Mucosa of descending colon (tissue), 3 donors: ENCODE measurements around the gene CIAO3. TPM values are rescaled to one million over a fixed set of nuclear protein-coding genes. Genes with fewer than 3 reads are reported as not detected.
"Not testable (repeated sequence)": the region's sequence is repeated elsewhere in the genome, so short reads cannot be mapped to it uniquely, and the experiment has no call there.

Experiments used
- ATAC-seq: fragments of 200-7000 bp; cut with Tn5 transposase; one replicate; pipeline ENCODE4 v1.9.1; 2020; ENCODE audit warnings: mild to moderate bottlenecking, moderate library complexity
- DNase-seq, 3 donors: peaks; one replicate each; pipeline ENCODE4 v3.0.0-alpha.2; 2020
- H3K36me3 ChIP-seq: fragments of 200-600 bp; one replicate; pipeline ENCODE4 v1.8.0; 2021; ENCODE audit warnings: low read depth, mild to moderate bottlenecking
- H3K4me1 ChIP-seq: fragments of 200-600 bp; one replicate; pipeline ENCODE4 v1.8.0; 2021; ENCODE audit warnings: low read depth, mild to moderate bottlenecking
- H3K4me3 ChIP-seq: fragments of 200-600 bp; one replicate; pipeline ENCODE4 v1.8.0; 2021; ENCODE audit warnings: mild to moderate bottlenecking
- H3K9me3 ChIP-seq: fragments of 200-600 bp; one replicate; pipeline ENCODE4 v1.8.0; 2021; ENCODE audit warnings: mild to moderate bottlenecking
- intact Hi-C, 2 donors: fragments of 100-400 bp; cut with DNase I in 1 of 2; cut with micrococcal nuclease in 1 of 2; formaldehyde crosslinking; loops; one replicate each; pipeline versions ENCODE4 v1.11.0 to v1.11.1; 2022; cut with DNase I, micrococcal nuclease
- total RNA-seq, 3 donors: library from RNA; stranded (reverse); fragmentation: NEBNext Ultra II Directional in 2 of 3; extraction: Animal tissue kit (Norgen Biotek cat#: 25700) in 2 of 3; gene quantifications; one replicate each; pipeline versions ENCODE4 v1.2.1 to v1.2.4, GENCODE V29; 2021 to 2023
- TF ChIP-seq, protein P1 (sequence below): fragments of 200-600 bp; IDR thresholded peaks from one replicate; pipeline ENCODE4 v1.8.0; 2022; ENCODE audit warnings: antibody characterized with exemption, mild to moderate bottlenecking
- donor health status: DM: no; HTN: no; CAD: no; lungs with moderate emphysema.
- donor health status: DM: no; HTN: no; CAD: no.
- donor health status: DM: no; HTN: yes; CAD: no.

The CIAO3 gene
- total RNA-seq, 3 donors from 2014 or later = 37.7 to 48.7 (median 47.6) TPM

GRCh38 chr16:746637-747036 lies 5.8 kb upstream of the CIAO3 start:
- ATAC-seq (no peak), DNase-seq (no peak)
- TF ChIP-seq, protein P1, sequence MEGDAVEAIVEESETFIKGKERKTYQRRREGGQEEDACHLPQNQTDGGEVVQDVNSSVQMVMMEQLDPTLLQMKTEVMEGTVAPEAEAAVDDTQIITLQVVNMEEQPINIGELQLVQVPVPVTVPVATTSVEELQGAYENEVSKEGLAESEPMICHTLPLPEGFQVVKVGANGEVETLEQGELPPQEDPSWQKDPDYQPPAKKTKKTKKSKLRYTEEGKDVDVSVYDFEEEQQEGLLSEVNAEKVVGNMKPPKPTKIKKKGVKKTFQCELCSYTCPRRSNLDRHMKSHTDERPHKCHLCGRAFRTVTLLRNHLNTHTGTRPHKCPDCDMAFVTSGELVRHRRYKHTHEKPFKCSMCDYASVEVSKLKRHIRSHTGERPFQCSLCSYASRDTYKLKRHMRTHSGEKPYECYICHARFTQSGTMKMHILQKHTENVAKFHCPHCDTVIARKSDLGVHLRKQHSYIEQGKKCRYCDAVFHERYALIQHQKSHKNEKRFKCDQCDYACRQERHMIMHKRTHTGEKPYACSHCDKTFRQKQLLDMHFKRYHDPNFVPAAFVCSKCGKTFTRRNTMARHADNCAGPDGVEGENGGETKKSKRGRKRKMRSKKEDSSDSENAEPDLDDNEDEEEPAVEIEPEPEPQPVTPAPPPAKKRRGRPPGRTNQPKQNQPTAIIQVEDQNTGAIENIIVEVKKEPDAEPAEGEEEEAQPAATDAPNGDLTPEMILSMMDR = no peak
- Histone ChIP-seq H3K4me1 (no peaks in the 10 kb centered on the region), H3K9me3 (no peaks in the 10 kb centered on the region), H3K4me3 (no peak overlapping the region), H3K36me3 (no peaks in the 10 kb centered on the region)
- intact Hi-C loops = no loop called here

GRCh38 chr16:745739-746138 lies 4.9 kb upstream of the CIAO3 start:
- H3K4me1 ChIP-seq = peaks cover 2% of the 10 kb centered on the region
- DNase-seq (peak; percentile 41 to 64 (median 49)), ATAC-seq (no peak)
- no peak overlapping the region for H3K4me3 ChIP-seq
- no peaks in the 10 kb centered on the region for H3K9me3 ChIP-seq
- intact Hi-C loops = no loop called here
- TF ChIP-seq, protein P1 = no peak
- H3K36me3 ChIP-seq = no peaks in the 10 kb centered on the region

DNA sequence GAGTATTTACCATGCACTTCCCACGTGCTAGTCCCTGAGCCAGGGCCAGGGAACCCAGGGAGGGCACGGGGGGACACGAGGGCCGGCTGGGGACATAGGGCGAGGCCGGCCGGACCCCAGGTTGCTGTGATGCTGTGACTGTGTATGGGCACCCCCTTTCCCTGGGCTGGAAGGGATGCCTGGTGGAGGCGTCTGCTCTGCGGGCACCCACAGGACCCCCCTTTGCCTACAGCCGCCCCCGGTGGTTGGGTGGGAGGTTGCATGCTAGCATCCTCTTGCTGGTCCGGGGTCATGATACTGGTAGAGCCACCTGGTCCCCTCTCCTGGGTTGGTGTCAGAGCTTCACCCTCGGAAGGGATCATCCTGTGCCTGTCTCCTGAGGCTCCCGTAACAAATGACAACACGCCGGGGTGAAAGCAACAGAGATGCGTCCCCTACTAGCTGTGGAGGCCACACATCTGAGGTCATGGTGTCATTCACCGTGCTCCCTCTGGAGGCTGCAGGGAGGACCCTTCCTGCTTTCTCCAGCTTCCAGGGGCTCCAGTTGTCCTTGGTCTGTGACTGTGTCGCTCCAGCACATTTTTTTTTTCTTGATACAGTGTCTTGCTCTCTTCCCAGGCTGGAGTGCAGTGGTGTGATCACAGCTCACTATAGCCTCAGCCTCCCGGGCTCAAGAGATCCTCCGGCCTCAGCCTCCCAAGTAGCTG lies 3.1 kb upstream of the CIAO3 start:
- H3K4me1 ChIP-seq = peaks cover 13% of the 10 kb centered on the region
- H3K36me3 ChIP-seq = no peaks in the 10 kb centered on the region
- no peak overlapping the region for H3K4me3 ChIP-seq
- no peak for ATAC-seq
- TF ChIP-seq, protein P1 = no peak
- no peaks in the 10 kb centered on the region for H3K9me3 ChIP-seq
- no peak for DNase-seq
- intact Hi-C loops = no loop called here

DNA sequence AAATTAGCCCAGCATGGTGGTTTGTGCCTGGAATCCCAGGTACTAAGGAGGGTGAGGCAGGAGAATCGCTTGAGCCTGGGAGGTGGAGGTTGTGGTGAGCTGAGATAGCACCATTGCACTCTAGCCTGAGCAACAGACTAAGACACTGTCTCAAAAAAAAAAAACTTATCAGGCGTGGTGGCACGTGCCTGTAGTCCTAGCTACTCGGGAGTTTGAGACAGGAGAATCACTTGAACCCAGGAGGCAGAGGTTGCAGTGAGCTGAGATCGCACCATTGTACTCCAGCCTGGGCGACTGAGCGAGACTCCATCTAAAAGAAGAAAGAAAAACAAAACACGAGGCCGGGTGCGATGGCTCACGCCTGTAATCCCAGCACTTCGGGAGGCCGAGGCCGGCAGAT lies 2.1 kb upstream of the CIAO3 start:
- DNase-seq, H3K36me3 ChIP-seq, H3K4me3 ChIP-seq, ATAC-seq, H3K9me3 ChIP-seq, intact Hi-C loops: not testable (repeated sequence)
- peaks cover 15% of the 10 kb centered on the region for H3K4me1 ChIP-seq

GRCh38 chr16:741986-742629 lies 1.3 kb upstream of the CIAO3 start:
- H3K9me3 ChIP-seq = no peaks in the 10 kb centered on the region
- DNase-seq (no peak), ATAC-seq (no peak)
- no peaks in the 10 kb centered on the region for H3K36me3 ChIP-seq
- no peak overlapping the region for H3K4me3 ChIP-seq
- intact Hi-C loops = no loop called here
- TF ChIP-seq, protein P1 = no peak
- H3K4me1 ChIP-seq = peaks cover 20% of the 10 kb centered on the region

DNA sequence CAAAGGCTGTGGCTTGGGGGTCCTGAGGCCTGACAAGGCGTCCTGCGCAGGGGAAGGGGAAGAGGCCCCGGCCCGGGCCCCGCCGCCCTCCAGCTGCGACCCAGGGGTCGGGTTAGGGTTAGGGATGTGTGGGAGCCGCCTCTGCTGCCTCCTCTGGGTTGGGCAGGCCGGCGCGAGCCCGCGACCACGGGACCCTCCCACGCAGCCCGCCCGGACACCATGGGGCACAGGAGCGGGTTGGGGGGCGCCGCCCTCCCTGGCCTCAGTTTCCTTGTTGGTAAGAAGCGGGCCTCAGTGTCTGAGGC lies 386 bp downstream of the CIAO3 start:
- H3K9me3 ChIP-seq = no peaks in the 10 kb centered on the region
- no peaks in the 10 kb centered on the region for H3K36me3 ChIP-seq
- intact Hi-C loops = no loop called here
- H3K4me3 ChIP-seq = peak overlapping the region; percentile 84
- TF ChIP-seq, protein P1 = no peak
- H3K4me1 ChIP-seq = peaks cover 20% of the 10 kb centered on the region
- DNase-seq (peak in 1 of 3 donors; percentile 40), ATAC-seq (peak; percentile 28)
